Coronary artery (tissue), 2 donors: ENCODE data around the gene ETDC.

Experiments used
- DNase-seq: peaks from one replicate; pipeline ENCODE4 v3.0.0-alpha.2; 2017; ENCODE audit warnings: low spot score
- H3K27ac ChIP-seq, 2 donors: fragments of 200-600 bp; sonication (generic); one replicate each; pipeline ENCODE4 v1.5.1; 2016 to 2019
- H3K4me3 ChIP-seq: fragments of 200-600 bp; sonication (generic); 2 replicates; pipeline ENCODE4 v1.5.1; 2016; ENCODE audit warnings: mild to moderate bottlenecking, moderate library complexity
- TF ChIP-seq, protein P1 (sequence below): fragments of 200-600 bp; sonication (generic); IDR thresholded peaks from one replicate; pipeline ENCODE4 v1.5.1; 2019; ENCODE audit warnings: antibody characterized with exemption

The ETDC gene

DNA sequence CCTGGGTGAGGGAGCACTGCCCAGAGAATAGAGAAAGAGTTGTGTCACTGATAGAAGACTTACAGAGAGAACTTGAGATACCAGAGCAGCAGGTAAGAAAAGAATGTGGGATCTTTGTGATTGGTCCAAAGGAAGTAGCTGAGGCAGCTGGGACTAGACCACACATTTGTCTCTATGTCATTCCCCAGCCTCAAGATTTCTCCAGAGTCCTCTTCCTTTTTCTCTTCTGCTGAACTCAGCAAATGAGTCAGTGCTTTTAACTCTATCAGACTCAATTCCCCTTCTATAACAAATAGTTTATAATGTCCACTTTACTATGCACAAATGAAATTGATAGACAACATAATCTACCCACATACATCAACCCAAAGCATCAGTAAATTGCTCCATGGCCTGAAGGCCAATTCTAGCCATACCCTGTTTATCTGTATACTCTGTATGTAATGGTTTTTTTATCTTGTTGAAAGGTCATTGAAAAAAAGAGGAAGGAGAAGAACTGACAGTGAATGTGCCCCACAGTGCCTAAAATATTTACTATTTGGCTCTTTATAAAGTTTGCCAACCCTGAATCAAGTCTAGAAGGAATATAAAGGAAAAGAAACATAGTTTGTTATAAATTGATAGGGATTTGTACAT, 38.2 kb downstream of the ETDC start:
- no peak overlapping the region for H3K27ac ChIP-seq
- no peak overlapping the region for H3K4me3 ChIP-seq
- TF ChIP-seq, protein P1, sequence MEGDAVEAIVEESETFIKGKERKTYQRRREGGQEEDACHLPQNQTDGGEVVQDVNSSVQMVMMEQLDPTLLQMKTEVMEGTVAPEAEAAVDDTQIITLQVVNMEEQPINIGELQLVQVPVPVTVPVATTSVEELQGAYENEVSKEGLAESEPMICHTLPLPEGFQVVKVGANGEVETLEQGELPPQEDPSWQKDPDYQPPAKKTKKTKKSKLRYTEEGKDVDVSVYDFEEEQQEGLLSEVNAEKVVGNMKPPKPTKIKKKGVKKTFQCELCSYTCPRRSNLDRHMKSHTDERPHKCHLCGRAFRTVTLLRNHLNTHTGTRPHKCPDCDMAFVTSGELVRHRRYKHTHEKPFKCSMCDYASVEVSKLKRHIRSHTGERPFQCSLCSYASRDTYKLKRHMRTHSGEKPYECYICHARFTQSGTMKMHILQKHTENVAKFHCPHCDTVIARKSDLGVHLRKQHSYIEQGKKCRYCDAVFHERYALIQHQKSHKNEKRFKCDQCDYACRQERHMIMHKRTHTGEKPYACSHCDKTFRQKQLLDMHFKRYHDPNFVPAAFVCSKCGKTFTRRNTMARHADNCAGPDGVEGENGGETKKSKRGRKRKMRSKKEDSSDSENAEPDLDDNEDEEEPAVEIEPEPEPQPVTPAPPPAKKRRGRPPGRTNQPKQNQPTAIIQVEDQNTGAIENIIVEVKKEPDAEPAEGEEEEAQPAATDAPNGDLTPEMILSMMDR, result no peak
- no peak for DNase-seq

DNA sequence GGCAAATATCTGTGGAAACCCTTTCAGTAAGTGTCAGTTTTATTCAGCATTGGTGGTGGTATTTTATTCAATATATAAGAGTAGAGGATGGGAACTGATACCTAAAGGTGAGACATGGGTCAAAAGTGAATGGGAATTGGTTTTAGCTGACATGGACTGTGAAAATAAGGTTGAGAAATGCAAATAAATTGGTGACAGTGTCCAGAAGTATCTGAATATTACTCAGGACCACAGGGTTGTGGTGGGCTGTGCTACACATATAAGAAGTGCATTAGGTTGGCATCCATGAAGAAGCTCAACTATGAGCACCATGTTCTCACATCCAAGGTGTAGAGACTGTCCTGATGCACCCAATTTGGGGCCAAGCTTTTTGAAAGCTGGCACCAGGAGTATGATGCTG, 45.0 kb downstream of the ETDC start:
- Histone ChIP-seq H3K27ac (no peak overlapping the region), H3K4me3 (no peak overlapping the region)
- no peak for DNase-seq
- TF ChIP-seq, protein P1, result no peak
